MG63 (cell line): ENCODE results near the gene RNF11. TPM values are rescaled to one million over a fixed set of nuclear protein-coding genes. Genes with fewer than 3 reads are reported as not detected.

Source experiments
- DNase-seq: peaks from one replicate; pipeline ENCODE4 v3.0.0-alpha.2; 2020
- H3K27me3 ChIP-seq: fragments of 250-450 bp; sonication (Bioruptor Pico); 2 replicates; pipeline ENCODE4 v1.5.1; 2020; ENCODE audit warnings: mild to moderate bottlenecking, moderate library complexity
- H3K36me3 ChIP-seq: fragments of 250-450 bp; sonication (Bioruptor Pico); 2 replicates; pipeline ENCODE4 v1.5.1; 2020; ENCODE audit warnings: mild to moderate bottlenecking, moderate library complexity
- H3K4me3 ChIP-seq: fragments of 250-450 bp; sonication (Bioruptor Pico); 2 replicates; pipeline ENCODE4 v1.5.1; 2020; ENCODE audit warnings: mild to moderate bottlenecking, moderate library complexity
- H3K9me3 ChIP-seq: fragments of 250-450 bp; sonication (Bioruptor Pico); 2 replicates; pipeline ENCODE4 v1.5.1; 2020; ENCODE audit warnings: mild to moderate bottlenecking, moderate library complexity
- total RNA-seq: library from RNA; depleted of rRNA; stranded (reverse); fragments of >200 nt; shearing (Covaris generic); gene quantifications from 2 replicates; pipeline ENCODE4 v1.2.3, GENCODE V29; 2014; ENCODE audit warnings: low replicate concordance; rRNA removed

The RNF11 gene
- total RNA-seq, 1 experiment from 2014 or later = 137 TPM

- DNase-seq = no peak
- H3K4me3 ChIP-seq = no peak overlapping the region
- no peaks in the 10 kb centered on the region for H3K36me3 ChIP-seq
- no peaks in the 10 kb centered on the region for H3K9me3 ChIP-seq
- no peaks in the 10 kb centered on the region for H3K27me3 ChIP-seq
Observed at GRCh38 chr1:51311826-51312225, 75.8 kb downstream of the RNF11 start.

GRCh38 chr1:51312718-51313117 lies 76.6 kb downstream of the RNF11 start:
- H3K9me3 ChIP-seq = no peaks in the 10 kb centered on the region
- no peaks in the 10 kb centered on the region for H3K36me3 ChIP-seq
- no peak for DNase-seq
- no peak overlapping the region for H3K4me3 ChIP-seq
- H3K27me3 ChIP-seq = no peaks in the 10 kb centered on the region

GRCh38 chr1:51313268-51313852 lies 77.3 kb downstream of the RNF11 start:
- H3K4me3 ChIP-seq = no peak overlapping the region
- no peaks in the 10 kb centered on the region for H3K36me3 ChIP-seq
- no peaks in the 10 kb centered on the region for H3K27me3 ChIP-seq
- peak; percentile 26 for DNase-seq
- H3K9me3 ChIP-seq = no peaks in the 10 kb centered on the region

- no peaks in the 10 kb centered on the region for H3K36me3 ChIP-seq
Observed at GRCh38 chr1:51313961-51314777, 78.1 kb downstream of the RNF11 start.

GRCh38 chr1:51314974-51315373 lies 78.9 kb downstream of the RNF11 start:
- no peak for DNase-seq

More at GRCh38 chr1:51313961-51314777, 78.1 kb downstream of the RNF11 start:
- no peaks in the 10 kb centered on the region for H3K27me3 ChIP-seq
- peak; percentile 26 for DNase-seq
- no peak overlapping the region for H3K4me3 ChIP-seq
- H3K9me3 ChIP-seq = no peaks in the 10 kb centered on the region

GRCh38 chr1:51316113-51316845 lies 80.2 kb downstream of the RNF11 start:
- no peaks in the 10 kb centered on the region for H3K36me3 ChIP-seq
- no peaks in the 10 kb centered on the region for H3K27me3 ChIP-seq
- no peak for DNase-seq

More at GRCh38 chr1:51314974-51315373, 78.9 kb downstream of the RNF11 start:
- H3K4me3 ChIP-seq = no peak overlapping the region
- H3K36me3 ChIP-seq = no peaks in the 10 kb centered on the region
- no peaks in the 10 kb centered on the region for H3K9me3 ChIP-seq
- H3K27me3 ChIP-seq = no peaks in the 10 kb centered on the region

GRCh38 chr1:51316846-51317120 lies 80.7 kb downstream of the RNF11 start:
- DNase-seq = no peak
- no peaks in the 10 kb centered on the region for H3K27me3 ChIP-seq
- no peaks in the 10 kb centered on the region for H3K36me3 ChIP-seq
- H3K4me3 ChIP-seq = no peak overlapping the region
- no peaks in the 10 kb centered on the region for H3K9me3 ChIP-seq

More at GRCh38 chr1:51316113-51316845, 80.2 kb downstream of the RNF11 start:
- Histone ChIP-seq H3K9me3 (no peaks in the 10 kb centered on the region), H3K4me3 (no peak overlapping the region)

GRCh38 chr1:51317798-51318197 lies 81.7 kb downstream of the RNF11 start:
- no peak overlapping the region for H3K4me3 ChIP-seq
- H3K9me3 ChIP-seq = no peaks in the 10 kb centered on the region
- H3K36me3 ChIP-seq = no peaks in the 10 kb centered on the region
- H3K27me3 ChIP-seq = no peaks in the 10 kb centered on the region
- DNase-seq = no peak

- no peak for DNase-seq
- Histone ChIP-seq H3K36me3 (no peaks in the 10 kb centered on the region), H3K9me3 (no peaks in the 10 kb centered on the region), H3K4me3 (no peak overlapping the region), H3K27me3 (no peaks in the 10 kb centered on the region)
Observed at GRCh38 chr1:51320967-51321923, 85.2 kb downstream of the RNF11 start.

- no peak for DNase-seq
- H3K27me3 ChIP-seq = no peaks in the 10 kb centered on the region
- H3K9me3 ChIP-seq = no peaks in the 10 kb centered on the region
- H3K4me3 ChIP-seq = no peak overlapping the region
- H3K36me3 ChIP-seq = no peaks in the 10 kb centered on the region
Observed at GRCh38 chr1:51321924-51322280, 85.8 kb downstream of the RNF11 start.

- DNase-seq = no peak
- no peaks in the 10 kb centered on the region for H3K36me3 ChIP-seq
- H3K27me3 ChIP-seq = no peaks in the 10 kb centered on the region
- H3K9me3 ChIP-seq = no peaks in the 10 kb centered on the region
- H3K4me3 ChIP-seq = no peak overlapping the region
Observed at GRCh38 chr1:51322417-51323101, 86.5 kb downstream of the RNF11 start.

Other genes with a start within 250 kb of the RNF11 start
- not detected in 2 replicates for gene C1orf185, start 134.0 kb upstream of the RNF11 start, total RNA-seq
- gene TTC39A, start 94.3 kb downstream of the RNF11 start, total RNA-seq = 0.82 TPM in 1 of 2 replicates, not detected in the other